Stimulated activated CD4-positive, alpha-beta T cell treated with anti-CD3 and anti-CD28 coated beads, Interleukin-2, amount 100 ng/mL, for 4 hours (primary cell): ENCODE results near the gene PPM1F.
"Not testable (repeated sequence)": the region's sequence is repeated elsewhere in the genome, so short reads cannot be mapped to it uniquely, and the experiment has no call there.

ENCODE experiments used
- DNase-seq: peaks from one replicate; pipeline ENCODE4 v3.0.0-alpha.2; 2020; ENCODE audit warnings: low read depth

The PPM1F gene

GRCh38 chr22:21889251-21889990 lies 63.2 kb downstream of the PPM1F start:
- no peak for DNase-seq

GRCh38 chr22:21887841-21888240 lies 64.8 kb downstream of the PPM1F start:
- no peak for DNase-seq

- not testable (repeated sequence) for DNase-seq
Observed at GRCh38 chr22:21883930-21884329, 68.7 kb downstream of the PPM1F start.

- not testable (repeated sequence) for DNase-seq
Observed at GRCh38 chr22:21882754-21883333, 69.8 kb downstream of the PPM1F start.

- no peak for DNase-seq
Observed at GRCh38 chr22:21881841-21882753, 70.6 kb downstream of the PPM1F start.

GRCh38 chr22:21876486-21877176 lies 76.0 kb downstream of the PPM1F start:
- DNase-seq: no peak

GRCh38 chr22:21874953-21875352 lies 77.7 kb downstream of the PPM1F start:
- not testable (repeated sequence) for DNase-seq

GRCh38 chr22:21873619-21874018 lies 79.0 kb downstream of the PPM1F start:
- no peak for DNase-seq

- not testable (repeated sequence) for DNase-seq
Observed at GRCh38 chr22:21872741-21873140, 79.9 kb downstream of the PPM1F start.
